HCT116 (cell line): ENCODE data around the gene ITGA1.

ENCODE experiments used
- CEBPB ChIP-seq: IDR thresholded peaks from 2 replicates; pipeline ENCODE4 v1.6.1; 2012; ENCODE audit warnings: low read depth
- ELF1 ChIP-seq: IDR thresholded peaks from 2 replicates; pipeline ENCODE4 v1.6.1; 2012; ENCODE audit warnings: low read depth, borderline replicate concordance
- EZH2 ChIP-seq: fragments of 200-600 bp; sonication (generic); IDR thresholded peaks from 2 replicates; pipeline ENCODE4 v1.6.1; 2017; ENCODE audit warnings: antibody characterized with exemption, mixed run types
- EZH2phosphoT487 ChIP-seq: fragments of 200-600 bp; IDR thresholded peaks from 2 replicates; pipeline ENCODE4 v1.6.1; 2018; ENCODE audit warnings: antibody characterized with exemption, borderline replicate concordance
- FOSL1 ChIP-seq: IDR thresholded peaks from 2 replicates; pipeline ENCODE4 v1.6.1; 2012; ENCODE audit warnings: low read depth
- JUND ChIP-seq: IDR thresholded peaks from 2 replicates; pipeline ENCODE4 v1.6.1; 2012
- POLR2AphosphoS5 ChIP-seq: IDR thresholded peaks from 2 replicates; pipeline ENCODE4 v1.6.1; 2011; ENCODE audit warnings: mild to moderate bottlenecking, low read depth, low read length, moderate library complexity
- SP1 ChIP-seq: IDR thresholded peaks from 2 replicates; pipeline ENCODE4 v1.6.1; 2012; ENCODE audit warnings: low read depth
- TF ChIP-seq, protein P1 (sequence below), 3 experiments: fragments of 200-600 bp in 1 of 3; sonication (generic) in 1 of 3; IDR thresholded peaks in 2 of 3; conservative IDR thresholded peaks in 1 of 3; 2 replicates each; pipeline ENCODE4 v1.5.1; 2012 to 2017; ENCODE audit warnings: low read depth in 2 of 3, low read length in 2 of 3, antibody characterized with exemption in 1 of 3, borderline replicate concordance in 1 of 3, control low read depth in 1 of 3, mild to moderate bottlenecking in 1 of 3, mixed read lengths in 1 of 3, mixed run types in 1 of 3, moderate library complexity in 1 of 3; ENCODE audit not compliant: insufficient read depth in 1 of 3

- TF ChIP-seq JUND, result no peak
- TF ChIP-seq POLR2AphosphoS5, result no peak
- no peak for TF ChIP-seq EZH2phosphoT487
- TF ChIP-seq, protein P1, sequence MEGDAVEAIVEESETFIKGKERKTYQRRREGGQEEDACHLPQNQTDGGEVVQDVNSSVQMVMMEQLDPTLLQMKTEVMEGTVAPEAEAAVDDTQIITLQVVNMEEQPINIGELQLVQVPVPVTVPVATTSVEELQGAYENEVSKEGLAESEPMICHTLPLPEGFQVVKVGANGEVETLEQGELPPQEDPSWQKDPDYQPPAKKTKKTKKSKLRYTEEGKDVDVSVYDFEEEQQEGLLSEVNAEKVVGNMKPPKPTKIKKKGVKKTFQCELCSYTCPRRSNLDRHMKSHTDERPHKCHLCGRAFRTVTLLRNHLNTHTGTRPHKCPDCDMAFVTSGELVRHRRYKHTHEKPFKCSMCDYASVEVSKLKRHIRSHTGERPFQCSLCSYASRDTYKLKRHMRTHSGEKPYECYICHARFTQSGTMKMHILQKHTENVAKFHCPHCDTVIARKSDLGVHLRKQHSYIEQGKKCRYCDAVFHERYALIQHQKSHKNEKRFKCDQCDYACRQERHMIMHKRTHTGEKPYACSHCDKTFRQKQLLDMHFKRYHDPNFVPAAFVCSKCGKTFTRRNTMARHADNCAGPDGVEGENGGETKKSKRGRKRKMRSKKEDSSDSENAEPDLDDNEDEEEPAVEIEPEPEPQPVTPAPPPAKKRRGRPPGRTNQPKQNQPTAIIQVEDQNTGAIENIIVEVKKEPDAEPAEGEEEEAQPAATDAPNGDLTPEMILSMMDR (IDR thresholded peaks at IDR 0.05 in 2 of 3, conservative IDR thresholded peaks at IDR 0.05 in 1 of 3; ENCODE audit: borderline replicate concordance in 1 of 3, insufficient read depth in 1 of 3, low read depth in 2 of 3, low read length in 2 of 3), result no peak
- no peak for TF ChIP-seq CEBPB
- TF ChIP-seq EZH2, result no peak
- TF ChIP-seq SP1, result no peak
- no peak for TF ChIP-seq FOSL1
- no peak for TF ChIP-seq ELF1
These were observed 160.1 kb downstream of the ITGA1 start for GRCh38 chr5:52947851-52948250.
